ENCODE results near the gene DUOX2.
A peak's percentile ranks its signal among the peaks of the same experiment; 100 is the strongest.
"Not testable (repeated sequence)": the region's sequence is repeated elsewhere in the genome, so short reads cannot be mapped to it uniquely, and the experiment has no call there.

DUOX2 gene

GRCh38 chr15:45138814-45139765, 25.1 kb upstream of the DUOX2 start:
- DNase-seq, result no peak

DNA sequence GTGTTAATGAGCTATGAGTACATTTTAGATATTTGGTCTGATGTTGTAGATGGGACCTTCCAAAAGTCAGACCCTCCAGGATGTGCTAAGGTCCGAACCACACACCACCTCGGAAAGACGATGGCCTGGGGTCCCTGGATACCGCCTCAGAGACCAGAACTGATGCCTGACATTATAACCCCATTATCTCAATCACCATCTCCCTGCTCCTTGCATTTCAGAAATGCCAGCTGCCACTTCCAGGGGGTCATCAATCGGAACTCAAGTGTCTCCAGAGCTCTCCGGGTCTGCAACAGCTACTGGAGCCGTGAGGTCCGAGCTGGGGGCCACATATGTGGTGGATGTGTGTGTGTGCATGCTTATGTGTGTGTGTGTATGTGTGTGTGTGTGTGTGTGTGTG, 23.7 kb upstream of the DUOX2 start:
- no peak for DNase-seq

GRCh38 chr15:45136378-45136764, 22.4 kb upstream of the DUOX2 start:
- DNase-seq, result no peak

DNA sequence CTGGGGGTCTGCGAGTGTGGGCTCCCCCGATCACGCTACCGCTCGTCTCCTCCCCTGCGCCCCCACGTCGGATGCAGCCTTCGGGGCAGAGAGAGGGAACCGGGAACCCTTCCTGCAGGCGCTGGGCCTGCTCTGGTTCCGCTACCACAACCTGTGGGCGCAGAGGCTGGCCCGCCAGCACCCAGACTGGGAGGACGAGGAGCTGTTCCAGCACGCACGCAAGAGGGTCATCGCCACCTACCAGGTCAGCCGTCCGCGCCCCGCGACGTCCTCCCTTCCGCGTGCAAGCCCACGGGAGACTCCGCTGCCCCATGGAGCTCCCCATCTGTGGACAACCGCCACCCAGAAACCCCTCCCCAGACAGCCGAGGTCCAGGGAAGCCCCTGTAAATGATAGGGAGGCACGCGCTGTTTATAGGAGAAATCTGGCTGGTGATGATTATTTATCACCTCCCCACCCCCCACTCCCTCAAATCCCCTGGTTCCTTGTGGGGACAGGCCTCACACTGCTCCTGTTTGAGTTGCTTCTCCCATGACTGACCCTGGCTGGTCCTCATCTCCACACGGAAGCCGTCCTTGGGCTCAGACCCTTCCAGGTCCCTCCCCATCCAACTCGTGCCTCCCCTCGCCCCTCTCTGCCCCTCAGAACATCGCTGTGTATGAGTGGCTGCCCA, 21.9 kb upstream of the DUOX2 start:
- not testable (repeated sequence) for DNase-seq

DNA sequence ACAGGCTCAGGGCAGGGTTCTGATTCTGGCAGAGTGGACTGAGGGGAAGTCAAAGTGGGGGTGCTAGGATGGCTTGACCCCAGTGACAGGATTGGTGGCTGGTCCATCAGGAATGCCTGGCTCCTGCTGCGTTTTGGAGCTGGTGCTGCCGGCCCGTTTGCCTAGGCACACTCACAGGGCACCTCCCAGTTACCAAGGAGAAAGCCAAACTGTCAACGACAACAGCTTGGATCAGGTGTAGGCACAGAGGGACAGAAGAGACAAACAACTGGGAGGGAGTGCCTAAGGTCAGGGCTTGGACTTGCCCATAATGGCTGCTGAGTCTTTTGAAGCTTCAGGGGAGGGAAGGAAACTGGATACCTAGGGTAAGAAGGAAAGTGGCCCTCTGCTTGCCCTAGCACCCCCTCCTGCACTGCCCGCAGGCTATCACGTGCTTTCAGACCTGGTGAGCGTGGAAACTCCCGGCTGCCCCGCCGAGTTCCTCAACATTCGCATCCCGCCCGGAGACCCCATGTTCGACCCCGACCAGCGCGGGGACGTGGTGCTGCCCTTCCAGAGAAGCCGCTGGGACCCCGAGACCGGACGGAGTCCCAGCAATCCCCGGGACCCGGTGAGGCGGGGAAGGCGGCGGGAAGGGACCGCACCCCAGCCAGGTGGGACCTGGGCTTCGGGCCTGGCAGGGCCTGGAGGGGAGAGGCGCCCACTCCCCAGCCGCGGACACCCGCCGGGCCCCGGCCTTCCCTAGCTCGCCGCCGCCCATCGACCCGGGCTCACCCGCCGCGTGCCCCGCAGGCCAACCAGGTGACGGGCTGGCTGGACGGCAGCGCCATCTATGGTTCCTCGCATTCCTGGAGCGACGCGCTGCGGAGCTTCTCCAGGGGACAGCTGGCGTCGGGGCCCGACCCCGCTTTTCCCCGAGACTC, 21.0 kb upstream of the DUOX2 start:
- peak in 2 of 51 donors; percentile 22 to 28 for DNase-seq

GRCh38 chr15:45134046-45134445, 20.1 kb upstream of the DUOX2 start:
- no peak for DNase-seq

GRCh38 chr15:45133561-45133920, 19.6 kb upstream of the DUOX2 start:
- DNase-seq, result no peak

GRCh38 chr15:45132844-45133560, 19.0 kb upstream of the DUOX2 start:
- DNase-seq, result no peak

DNA sequence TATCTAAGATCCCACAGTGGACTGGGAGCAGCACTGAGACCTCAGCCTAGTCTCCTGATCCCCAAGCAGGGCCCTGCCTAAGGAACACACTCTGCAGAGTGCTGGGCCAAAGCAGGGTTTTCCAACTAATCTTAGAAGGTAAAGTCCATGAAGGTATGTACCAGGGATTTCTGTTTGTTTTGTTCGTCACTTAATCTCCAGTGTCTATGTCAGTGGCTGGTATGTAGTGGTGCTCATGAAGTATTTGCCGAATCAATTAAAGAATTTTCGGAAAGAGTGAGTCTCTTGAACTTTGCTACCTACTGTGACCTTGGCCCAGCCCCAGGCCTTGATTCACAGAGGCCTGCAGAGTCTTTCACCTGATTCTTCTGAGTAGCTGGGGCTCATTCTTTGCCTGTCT, 17.5 kb upstream of the DUOX2 start:
- DNase-seq, result no peak

DNA sequence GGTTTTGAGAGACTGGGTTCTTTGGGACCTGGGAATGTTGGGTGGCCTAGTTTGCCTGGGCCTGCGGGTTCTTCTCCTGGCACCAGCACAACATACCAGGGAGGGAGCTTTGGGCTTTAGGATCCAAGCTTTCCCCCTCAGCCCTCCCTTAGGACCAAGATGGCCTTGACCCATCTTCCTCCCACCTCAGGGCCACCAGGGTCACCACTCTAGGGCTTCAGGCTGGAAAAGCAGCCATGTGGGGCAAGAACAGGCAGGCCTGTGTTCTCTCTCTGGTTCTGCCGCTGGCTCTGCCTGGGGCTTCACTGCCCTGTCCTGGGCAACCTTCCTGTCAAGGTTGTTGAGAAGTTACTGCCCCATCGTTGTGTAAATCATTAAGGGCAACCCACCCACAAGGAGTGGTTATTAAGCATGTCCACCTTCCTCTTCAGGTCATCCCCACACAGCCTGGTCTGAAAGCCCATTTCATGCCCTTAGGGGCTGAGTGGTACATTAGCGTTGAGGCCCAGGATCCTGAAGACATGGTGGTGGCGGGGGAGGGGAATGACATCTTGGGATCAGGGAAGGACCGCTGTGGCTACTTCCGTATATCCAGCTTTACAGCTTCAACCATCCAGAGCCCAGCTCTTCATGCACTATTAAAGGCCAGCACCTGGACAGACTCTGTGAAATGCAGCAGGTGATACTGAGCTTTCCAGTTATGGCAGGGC, 16.5 kb upstream of the DUOX2 start:
- no peak for DNase-seq

- DNase-seq, result peak in 6 of 51 donors; percentile 2 to 35 (median 15)
Observed at GRCh38 chr15:45129651-45130129, 15.7 kb upstream of the DUOX2 start, which contains the start of the genes DUOX1 and DUOXA1. DUOX1 (plus strand) TSS chr15:45129994; CDS start chr15:45131967, 1,973 bp downstream. DUOXA1 (minus strand) TSS chr15:45129879; CDS start chr15:45123014, 6,865 bp downstream.

GRCh38 chr15:45128971-45129639, 15.1 kb upstream of the DUOX2 start:
- DNase-seq, result no peak

DNA sequence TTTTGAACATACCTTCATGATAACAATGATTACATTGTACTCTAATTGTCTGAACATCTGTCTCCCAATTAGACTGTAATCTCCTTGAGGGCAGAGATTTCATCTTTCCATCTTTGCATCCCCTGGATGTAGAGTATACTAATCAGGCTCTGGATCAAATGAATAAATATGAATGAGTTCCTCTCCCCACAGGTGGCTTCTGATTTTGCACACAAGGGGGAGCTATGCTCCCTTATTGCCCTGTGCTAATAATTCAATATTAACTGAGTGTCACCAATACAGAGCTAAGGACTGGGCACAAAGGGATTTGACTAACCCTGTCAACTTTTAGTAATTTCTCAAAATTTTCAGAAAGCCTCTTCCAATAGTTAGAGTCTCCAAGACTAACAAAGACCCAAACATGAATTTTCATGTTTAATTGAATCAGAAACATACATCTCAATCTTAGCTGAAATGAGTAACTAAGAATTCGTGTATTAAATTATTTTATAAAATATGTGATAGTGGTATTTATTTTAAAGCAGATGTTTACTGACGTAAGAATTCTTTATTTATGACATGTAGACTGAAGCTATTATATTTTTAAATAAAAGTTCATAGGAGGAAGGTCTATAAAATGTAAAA, 12.7 kb upstream of the DUOX2 start:
- DNase-seq, result no peak

DNA sequence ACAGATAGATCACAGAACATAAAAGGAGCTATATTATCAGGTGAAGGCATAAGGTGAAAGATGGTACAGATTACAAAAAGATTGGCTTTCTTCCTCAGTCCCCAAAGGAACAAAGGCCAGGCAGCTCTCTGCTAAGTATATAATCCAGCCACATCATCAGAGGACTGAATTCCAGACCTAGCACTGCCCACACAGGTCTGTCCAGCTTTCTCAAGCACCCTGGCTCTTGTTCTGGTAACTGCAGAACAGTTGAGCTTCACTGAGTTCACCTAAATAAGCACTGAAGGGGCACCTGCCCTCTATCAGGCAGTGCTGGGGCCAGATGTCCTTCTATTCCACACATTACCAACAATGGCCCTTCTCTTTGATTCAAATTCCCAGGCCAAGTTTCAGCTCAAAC, 9.4 kb upstream of the DUOX2 start:
- no peak for DNase-seq

- DNase-seq, result no peak
Observed at GRCh38 chr15:45122719-45123118, 8.7 kb upstream of the DUOX2 start.

DNA sequence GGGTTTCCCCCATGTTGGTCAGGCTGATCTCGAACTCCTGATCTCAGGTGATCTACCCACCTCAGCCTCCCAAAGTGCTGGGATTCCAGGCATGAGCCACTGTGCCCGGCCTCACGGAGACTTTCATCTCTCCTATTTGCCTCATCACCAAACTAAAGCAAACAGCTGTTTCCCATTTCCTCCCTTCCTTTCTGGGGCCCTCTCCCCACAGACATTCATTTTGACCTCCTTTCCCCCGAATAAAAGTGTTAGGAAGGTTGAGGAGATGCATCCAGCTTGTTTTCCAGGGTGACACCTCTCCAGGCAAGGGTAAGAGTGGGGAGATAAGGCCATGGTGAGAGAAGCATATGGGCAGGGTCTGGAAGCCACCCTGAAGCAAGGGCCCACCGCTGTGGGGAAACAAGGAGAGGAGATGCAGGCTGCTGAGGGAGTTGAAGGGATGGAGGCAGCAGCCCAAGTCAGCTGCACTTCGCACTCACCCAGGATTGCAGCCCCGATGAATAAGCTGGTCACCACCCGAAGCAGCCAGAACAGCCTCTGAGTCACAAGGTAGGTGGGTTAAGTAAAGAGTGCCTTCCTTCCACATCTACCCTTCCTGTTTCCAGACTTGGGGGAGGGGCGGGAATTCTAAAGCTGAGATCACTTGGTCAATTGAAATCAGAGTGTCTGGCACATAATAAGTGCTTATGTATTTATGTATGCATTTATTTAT, 7.9 kb upstream of the DUOX2 start:
- no peak for DNase-seq

- DNase-seq, result no peak
Observed at GRCh38 chr15:45121020-45121419, 7.0 kb upstream of the DUOX2 start.

Measured in hypothalamus (tissue), 51 donors.